GM12873 (cell line): ENCODE measurements around the gene NANOG.
"Not testable (repeated sequence)": the region's sequence is repeated elsewhere in the genome, so short reads cannot be mapped to it uniquely, and the experiment has no call there.

ENCODE experiments used
- TF ChIP-seq, protein P1 (sequence below): IDR thresholded peaks from 2 replicates; pipeline ENCODE4 v1.5.1; 2012; ENCODE audit warnings: low read depth, mild to moderate bottlenecking, moderate library complexity, low read length, control low read depth; ENCODE audit not compliant: insufficient read depth; ENCODE audit errors: missing control alignments

The NANOG gene

DNA sequence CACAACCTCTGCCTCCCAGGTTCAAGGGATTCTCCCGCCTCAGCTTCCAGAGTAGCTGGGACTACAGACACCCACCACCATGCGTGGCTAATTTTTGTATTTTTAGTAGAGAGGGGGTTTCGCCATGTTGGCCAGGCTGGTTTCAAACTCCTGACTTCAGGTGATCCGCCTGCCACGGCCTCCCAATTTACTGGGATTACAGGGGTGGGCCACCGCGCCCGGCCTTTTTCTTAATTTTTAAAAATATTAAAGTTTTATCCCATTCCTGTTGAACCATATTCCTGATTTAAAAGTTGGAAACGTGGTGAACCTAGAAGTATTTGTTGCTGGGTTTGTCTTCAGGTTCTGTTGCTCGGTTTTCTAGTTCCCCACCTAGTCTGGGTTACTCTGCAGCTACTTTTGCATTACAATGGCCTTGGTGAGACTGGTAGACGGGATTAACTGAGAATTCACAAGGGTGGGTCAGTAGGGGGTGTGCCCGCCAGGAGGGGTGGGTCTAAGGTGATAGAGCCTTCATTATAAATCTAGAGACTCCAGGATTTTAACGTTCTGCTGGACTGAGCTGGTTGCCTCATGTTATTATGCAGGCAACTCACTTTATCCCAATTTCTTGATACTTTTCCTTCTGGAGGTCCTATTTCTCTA, at the start of gene NANOG:
NANOG (plus strand) TSS at position 519 of the 645 bp plus-strand sequence. CDS start 213 bp downstream, outside the sequence.
- TF ChIP-seq, protein P1, sequence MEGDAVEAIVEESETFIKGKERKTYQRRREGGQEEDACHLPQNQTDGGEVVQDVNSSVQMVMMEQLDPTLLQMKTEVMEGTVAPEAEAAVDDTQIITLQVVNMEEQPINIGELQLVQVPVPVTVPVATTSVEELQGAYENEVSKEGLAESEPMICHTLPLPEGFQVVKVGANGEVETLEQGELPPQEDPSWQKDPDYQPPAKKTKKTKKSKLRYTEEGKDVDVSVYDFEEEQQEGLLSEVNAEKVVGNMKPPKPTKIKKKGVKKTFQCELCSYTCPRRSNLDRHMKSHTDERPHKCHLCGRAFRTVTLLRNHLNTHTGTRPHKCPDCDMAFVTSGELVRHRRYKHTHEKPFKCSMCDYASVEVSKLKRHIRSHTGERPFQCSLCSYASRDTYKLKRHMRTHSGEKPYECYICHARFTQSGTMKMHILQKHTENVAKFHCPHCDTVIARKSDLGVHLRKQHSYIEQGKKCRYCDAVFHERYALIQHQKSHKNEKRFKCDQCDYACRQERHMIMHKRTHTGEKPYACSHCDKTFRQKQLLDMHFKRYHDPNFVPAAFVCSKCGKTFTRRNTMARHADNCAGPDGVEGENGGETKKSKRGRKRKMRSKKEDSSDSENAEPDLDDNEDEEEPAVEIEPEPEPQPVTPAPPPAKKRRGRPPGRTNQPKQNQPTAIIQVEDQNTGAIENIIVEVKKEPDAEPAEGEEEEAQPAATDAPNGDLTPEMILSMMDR: not testable (repeated sequence)

GRCh38 chr12:7747246-7747645, 42.0 kb upstream of the NANOG start, which contains the start of gene CLEC4C:
CLEC4C (minus strand) TSS chr12:7747375; CDS start chr12:7747348, 27 bp downstream.
- TF ChIP-seq, protein P1: no peak

DNA sequence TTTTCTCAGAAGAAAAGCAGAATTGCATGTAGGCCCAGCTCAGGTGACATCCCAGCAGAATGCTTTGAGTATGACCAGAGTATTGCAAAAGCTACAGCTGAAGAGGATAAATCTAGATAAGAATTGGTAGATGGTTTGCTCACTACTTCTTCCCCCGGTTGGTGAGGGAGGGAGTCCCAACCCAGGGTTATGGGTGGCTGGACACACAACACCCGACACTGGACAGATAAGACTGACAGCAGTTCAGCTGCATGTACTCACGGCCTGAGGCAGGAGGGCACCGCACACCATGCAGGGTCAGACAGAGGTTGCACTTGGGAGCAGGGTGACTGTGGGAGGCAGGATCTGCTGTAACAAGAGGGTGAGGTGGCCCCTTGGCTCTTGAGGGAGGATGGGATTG, 40.4 kb upstream of the NANOG start:
- TF ChIP-seq, protein P1: no peak

DNA sequence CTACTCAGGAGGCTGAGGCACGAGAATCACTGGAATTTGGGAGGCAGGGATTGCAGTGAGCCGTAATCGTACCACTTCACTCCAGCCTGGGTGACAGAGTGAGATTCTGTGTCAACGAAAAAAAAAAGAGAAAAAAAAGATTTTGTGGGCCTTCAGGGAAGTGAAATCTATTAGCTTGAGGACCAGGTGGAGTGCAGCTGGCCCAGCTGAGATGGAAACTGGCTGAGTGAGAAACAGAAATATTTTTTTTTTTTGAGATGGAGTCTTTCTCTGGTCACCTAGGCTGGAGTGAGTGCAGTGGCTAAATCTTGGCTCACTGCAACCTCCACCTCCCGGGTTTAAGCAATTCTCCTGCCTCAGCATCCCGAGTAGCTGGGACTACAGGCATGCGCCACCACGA, 39.8 kb upstream of the NANOG start:
- TF ChIP-seq, protein P1: no peak

- TF ChIP-seq, protein P1: no peak
Observed at GRCh38 chr12:7750350-7750749, 38.9 kb upstream of the NANOG start.

GRCh38 chr12:7751394-7751793, 37.8 kb upstream of the NANOG start:
- TF ChIP-seq, protein P1: no peak

DNA sequence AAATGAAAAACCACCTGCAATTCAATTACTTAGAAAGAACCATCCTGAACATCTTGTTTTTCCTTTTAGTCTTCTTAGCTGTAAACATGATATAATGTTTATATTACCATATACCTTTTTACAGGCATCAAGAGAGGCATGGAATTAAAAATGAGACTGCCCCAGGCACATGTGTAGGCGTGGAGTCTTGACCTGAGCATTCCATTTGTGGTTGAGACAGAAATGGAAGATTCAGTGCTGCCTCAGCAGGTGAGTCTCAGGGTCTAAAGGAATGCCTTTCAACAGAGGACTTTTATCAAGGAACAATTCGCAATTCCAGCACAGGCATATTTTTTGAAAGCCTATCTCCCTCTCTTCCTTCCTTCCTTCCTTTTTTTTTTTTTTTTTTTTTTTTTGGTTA, 32.2 kb upstream of the NANOG start:
- TF ChIP-seq, protein P1: no peak

DNA sequence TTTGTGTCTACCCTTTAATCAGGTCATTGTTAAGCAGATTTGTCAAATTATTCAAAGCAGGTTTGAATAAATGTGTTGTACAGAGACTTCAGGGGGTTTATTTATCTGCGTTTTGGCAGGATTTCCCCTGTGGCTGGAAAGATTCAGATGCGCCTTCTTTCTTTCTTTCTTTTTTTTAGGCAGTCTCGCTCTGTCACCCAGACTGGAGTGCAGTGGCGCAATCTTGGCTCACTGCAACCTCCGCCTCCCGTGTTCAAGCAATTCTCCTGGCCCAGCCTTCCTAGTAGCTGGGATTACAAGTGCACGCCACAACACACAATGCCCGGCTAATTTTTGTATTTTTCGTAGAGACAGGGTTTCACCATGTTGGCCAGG, 30.4 kb upstream of the NANOG start:
- TF ChIP-seq, protein P1: no peak
